H1 (cell line): Measurements from ENCODE around the gene TMEM63A. TPM values are rescaled to one million over a fixed set of nuclear protein-coding genes. Genes with fewer than 3 reads are reported as not detected.
A peak's percentile ranks its signal among the peaks of the same experiment; 100 is the strongest.

Experiments
- CTCF ChIA-PET: fragments of 300-600 bp; sonication (Branson Sonifier 250); formaldehyde crosslinking; loops from one replicate; lab custom pipeline; 2021; ENCODE audit not compliant: partially characterized antibody; lab: Charles Lee
- POLR2A ChIA-PET: fragments of 300-600 bp; sonication (Branson Sonifier 250); formaldehyde crosslinking; loops from one replicate; lab custom pipeline; 2021; ENCODE audit warnings: inconsistent platforms; ENCODE audit not compliant: partially characterized antibody; lab: Charles Lee
- DNase-seq, 2 experiments: peaks; one replicate each; pipeline versions ENCODE4 v3.0.0 to v3.0.0-alpha.2; 2010 to 2022; ENCODE audit warnings: low spot score in 2 of 2, low read depth in 1 of 2, mixed read lengths in 1 of 2
- FAIRE-seq: peaks from 2 replicates; lab custom pipeline; 2011; peaks lifted over from hg19 to GRCh38; lab: Jason Lieb, UNC
- H2AFZ ChIP-seq: 2 replicates; pipeline ENCODE4 v1.8.1; 2012; ENCODE audit warnings: low read length, inconsistent platforms
- H2AK5ac ChIP-seq: 2 replicates; pipeline ENCODE4 v1.6.1; 2013; ENCODE audit warnings: low read depth, low read length
- H2BK120ac ChIP-seq: replicated peaks from 2 replicates; pipeline ENCODE3; 2013; ENCODE audit warnings: low read depth, low read length, inconsistent platforms
- H2BK12ac ChIP-seq: 2 replicates; pipeline ENCODE4 v1.6.1; 2013; ENCODE audit warnings: low read depth, low read length
- H2BK15ac ChIP-seq: 2 replicates; pipeline ENCODE4 v1.6.1; 2013; ENCODE audit warnings: low read length
- H2BK20ac ChIP-seq: 2 replicates; pipeline ENCODE4 v1.6.1; 2013; ENCODE audit warnings: low read length
- H2BK5ac ChIP-seq: 2 replicates; pipeline ENCODE4 v1.6.1; 2013; ENCODE audit warnings: low read depth, low read length
- H3K14ac ChIP-seq: 2 replicates; pipeline ENCODE4 v1.6.1; 2013; ENCODE audit warnings: inconsistent platforms; ENCODE audit not compliant: insufficient read length
- H3K18ac ChIP-seq: 2 replicates; pipeline ENCODE4 v1.6.1; 2013; ENCODE audit warnings: low read length; ENCODE audit errors: extremely low read depth
- H3K23ac ChIP-seq: 2 replicates; pipeline ENCODE4 v1.6.1; 2013; ENCODE audit warnings: inconsistent platforms; ENCODE audit not compliant: insufficient read length
- H3K23me2 ChIP-seq: 2 replicates; pipeline ENCODE4 v1.6.1; 2013; ENCODE audit warnings: low read depth, low read length
- H3K27ac ChIP-seq: 2 replicates; pipeline ENCODE4 v1.6.1; 2011; ENCODE audit warnings: low read depth, low read length, inconsistent platforms
- H3K27me3 ChIP-seq, 4 experiments: replicated peaks in 1 of 4; 1 replicate in 1 of 4; 2 replicates in 3 of 4; pipeline versions ENCODE4 v1.6.1 to v1.8.1; 2011 to 2013; ENCODE audit warnings: low read length in 3 of 4, mild to moderate bottlenecking in 3 of 4, inconsistent platforms in 2 of 4, mixed read lengths in 2 of 4, moderate library complexity in 1 of 4; ENCODE audit not compliant: control insufficient read depth in 3 of 4, insufficient read depth in 3 of 4; ENCODE audit errors: extremely low read depth in 1 of 4
- H3K36me3 ChIP-seq, 4 experiments: 2 replicates each; pipeline versions ENCODE4 v1.6.1 to v1.8.1; 2011 to 2013; ENCODE audit warnings: mild to moderate bottlenecking in 4 of 4, low read length in 3 of 4, moderate library complexity in 2 of 4, control low read depth in 1 of 4, inconsistent platforms in 1 of 4; ENCODE audit not compliant: insufficient read depth in 4 of 4, control insufficient read depth in 2 of 4
- H3K4ac ChIP-seq: replicated peaks from 2 replicates; pipeline ENCODE3; 2013; ENCODE audit warnings: low read length, low read depth, mixed read lengths, inconsistent platforms; ENCODE audit not compliant: insufficient read length
- H3K4me1 ChIP-seq, 4 experiments: replicated peaks in 1 of 4; 1 replicate in 1 of 4; 2 replicates in 3 of 4; pipeline versions ENCODE4 v1.6.1 to v1.8.1; 2011 to 2013; ENCODE audit warnings: low read length in 3 of 4, inconsistent platforms in 2 of 4, mixed read lengths in 1 of 4; ENCODE audit not compliant: insufficient read depth in 4 of 4, control insufficient read depth in 3 of 4
- H3K4me2 ChIP-seq, 2 experiments: 2 replicates each; pipeline versions ENCODE4 v1.6.1 to v1.8.1; 2011 to 2013; ENCODE audit warnings: low read depth in 2 of 2, low read length in 2 of 2, control low read depth in 1 of 2, inconsistent platforms in 1 of 2, mild to moderate bottlenecking in 1 of 2; ENCODE audit not compliant: insufficient read depth in 1 of 2
- H3K4me3 ChIP-seq, 4 experiments: fragments of 200-600, 300-600 bp in 1 of 4; sonication (generic), shearing (Covaris generic), sonication (Bioruptor Twin) in 1 of 4; 2 replicates each; pipeline versions ENCODE4 v1.5.1 to v1.8.1; 2011 to 2016; ENCODE audit warnings: low read length in 4 of 4, low read depth in 3 of 4, control low read depth in 2 of 4, inconsistent platforms in 2 of 4, mild to moderate bottlenecking in 2 of 4, mixed read lengths in 1 of 4, moderate library complexity in 1 of 4; ENCODE audit not compliant: insufficient read depth in 2 of 4; ENCODE audit errors: extremely low read depth in 1 of 4
- H3K56ac ChIP-seq: replicated peaks from 2 replicates; pipeline ENCODE3; 2013; ENCODE audit warnings: low read depth, mild to moderate bottlenecking, mixed read lengths, low read length, inconsistent platforms; ENCODE audit not compliant: insufficient read length
- H3K79me1 ChIP-seq: 2 replicates; pipeline ENCODE4 v1.6.1; 2013; ENCODE audit warnings: low read depth, low read length, control low read depth
- H3K79me2 ChIP-seq, 2 experiments: 2 replicates each; pipeline versions ENCODE4 v1.6.1 to v1.8.1; 2012 to 2013; ENCODE audit warnings: low read length in 2 of 2, mild to moderate bottlenecking in 2 of 2, inconsistent platforms in 1 of 2; ENCODE audit not compliant: insufficient read depth in 2 of 2, control insufficient read depth in 1 of 2
- H3K9ac ChIP-seq, 4 experiments: replicated peaks in 1 of 4; 1 replicate in 1 of 4; 2 replicates in 3 of 4; pipeline versions ENCODE4 v1.6.1 to v1.8.1; 2011 to 2013; ENCODE audit warnings: low read depth in 3 of 4, low read length in 3 of 4, control low read depth in 2 of 4, mild to moderate bottlenecking in 2 of 4, moderate library complexity in 2 of 4, inconsistent platforms in 1 of 4; ENCODE audit errors: extremely low read depth in 1 of 4
- H3K9me3 ChIP-seq, 2 experiments: 2 replicates each; pipeline versions ENCODE4 v1.6.1 to v1.8.1; 2012 to 2013; ENCODE audit warnings: mild to moderate bottlenecking in 2 of 2, moderate library complexity in 2 of 2, control low read depth in 1 of 2, inconsistent platforms in 1 of 2, low read depth in 1 of 2, low read length in 1 of 2, mixed read lengths in 1 of 2; ENCODE audit not compliant: insufficient read depth in 2 of 2
- H4K20me1 ChIP-seq, 2 experiments: replicated peaks in 1 of 2; 2 replicates each; pipeline versions ENCODE3 to v1.8.1; 2011 to 2013; ENCODE audit warnings: inconsistent platforms in 2 of 2, low read length in 2 of 2, mild to moderate bottlenecking in 1 of 2; ENCODE audit not compliant: insufficient read depth in 2 of 2, control insufficient read depth in 1 of 2
- H4K5ac ChIP-seq: 2 replicates; pipeline ENCODE4 v1.6.1; 2013; ENCODE audit warnings: low read length, low read depth, mixed read lengths, inconsistent platforms; ENCODE audit not compliant: insufficient read length
- H4K8ac ChIP-seq: 2 replicates; pipeline ENCODE4 v1.8.0; 2013; ENCODE audit warnings: mild to moderate bottlenecking, moderate library complexity, low read length, inconsistent platforms; ENCODE audit not compliant: insufficient read depth; ENCODE audit errors: extremely low read depth
- H4K91ac ChIP-seq: replicated peaks from 2 replicates; pipeline ENCODE3; 2013; ENCODE audit warnings: low read length, mixed read lengths, inconsistent platforms; ENCODE audit not compliant: insufficient read length
- POLR2A ChIP-seq, 2 experiments: IDR thresholded peaks; 1 replicate in 1 of 2; 2 replicates in 1 of 2; pipeline ENCODE4 v1.6.1; 2011; ENCODE audit warnings: low read depth in 2 of 2, low read length in 2 of 2, mild to moderate bottlenecking in 2 of 2; ENCODE audit errors: control extremely low read depth in 1 of 2
- SIN3A ChIP-seq, 2 experiments: IDR thresholded peaks in 1 of 2; conservative IDR thresholded peaks in 1 of 2; 2 replicates each; pipeline ENCODE4 v1.6.1; 2011 to 2012; ENCODE audit warnings: low read length in 2 of 2, improper control_type of control experiment in 1 of 2, low read depth in 1 of 2, mild to moderate bottlenecking in 1 of 2
- WGBS, 2 experiments: shearing (Covaris generic) in 1 of 2; methylation state at CpG; one replicate each; pipeline versions ENCODE4 v1.1.6 to v1.1.7; 2013 to 2015; ENCODE audit warnings: low lambda C conversion rate in 2 of 2, mixed read lengths in 2 of 2, inconsistent platforms in 1 of 2, low coverage in 1 of 2, missing lambda C conversion rate in 1 of 2; ENCODE audit not compliant: insufficient replicate concordance in 2 of 2, insufficient coverage in 1 of 2, insufficient read length in 1 of 2; ENCODE audit errors: extremely low coverage in 1 of 2, missing lambda C conversion rate in 1 of 2; 5-methylcytosine and 5-hydroxymethylcytosine counted together
- polyA plus RNA-seq, 7 experiments: library from polyadenylated mRNA; depleted of rRNA in 3 of 7; stranded (reverse) in 5 of 7; unstranded in 2 of 7; fragments of >200 nt in 5 of 7; fragments of 200-250 nt in 2 of 7; gene quantifications; 1 replicate in 5 of 7; 2 replicates in 1 of 7; 4 replicates in 1 of 7; pipeline versions ENCODE4 v1.2.1 to v1.2.3, GENCODE V29; 2011 to 2013; ENCODE audit warnings: missing spikeins in 2 of 7, mixed read lengths in 2 of 7
- total RNA-seq: library from RNA; stranded (reverse); fragmentation: NEBNext Ultra II Directional; extraction: Animal tissue kit (Norgen Biotek cat#: 25700); gene quantifications from 2 replicates; pipeline ENCODE4 v1.2.1, GENCODE V29; 2021

TMEM63A gene
- total and polyA plus RNA-seq, 2 of the 8 experiments (the other 6 are each of a cell fraction or from before 2014, with no cell fraction given) = 26.1 to 55.4 TPM

DNA sequence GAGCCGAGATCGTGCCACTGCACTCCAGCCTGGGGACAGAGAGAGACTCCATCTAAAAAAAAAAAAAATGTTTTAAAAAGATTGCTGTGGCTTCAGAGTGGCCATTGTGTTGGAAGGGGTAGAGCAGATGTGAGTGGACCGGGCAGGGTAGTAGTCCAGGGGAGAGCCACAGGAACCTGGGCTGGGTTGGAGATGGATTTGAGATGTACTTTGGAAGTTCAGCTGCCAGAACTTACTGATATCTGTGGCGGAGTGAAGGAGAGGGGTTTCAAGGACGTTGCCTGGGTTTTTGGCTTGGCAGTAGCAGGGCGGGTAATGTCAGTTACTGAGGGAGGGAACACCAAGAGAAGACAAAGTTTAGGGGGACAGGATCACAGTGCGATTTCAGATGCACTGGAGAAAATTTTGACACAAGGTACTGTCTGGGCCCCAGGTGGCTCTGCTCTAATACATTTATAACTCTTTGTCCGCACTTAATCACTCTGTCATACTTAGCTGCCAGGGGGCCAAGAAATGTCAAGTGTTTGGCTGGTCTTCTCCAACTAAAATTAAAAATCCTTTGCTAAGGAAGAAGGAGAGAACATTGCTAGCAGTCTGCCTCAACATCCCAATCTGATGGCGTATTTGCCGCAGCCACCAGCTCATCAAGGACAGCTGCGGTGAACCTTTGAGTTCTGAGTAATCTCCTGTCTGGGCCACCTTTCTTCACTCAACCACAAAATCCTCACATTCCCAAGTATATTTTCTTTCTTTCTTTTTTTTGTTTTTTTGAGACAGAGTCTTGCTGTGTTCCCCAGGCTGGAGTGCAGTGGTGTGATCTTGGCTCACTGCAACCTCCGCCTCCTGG lies 62.6 kb downstream of the TMEM63A start:
- Histone ChIP-seq H2BK15ac (no peak overlapping the region), H3K14ac (no peak overlapping the region), H4K8ac (no peak overlapping the region), H4K5ac (no peak overlapping the region), H3K18ac (no peak overlapping the region), H2AFZ (no peak overlapping the region), H3K4me1 (peaks cover 14 to 37% (median 25%) of the 10 kb centered on the region in 4 experiments), H2BK120ac (no peak overlapping the region), H3K36me3 (no peaks in the 10 kb centered on the region; a peak in 1 of 8 replicates), H2BK12ac (0 out of 2 replicates have a peak overlapping the region, but pooled peaks have one; percentile 43), H4K20me1 (peaks cover 2% of the 10 kb centered on the region in 2 experiments), H3K4me3 (no peak overlapping the region), H2BK5ac (peak overlapping the region; percentile 47; the same call in 1 of the 2 replicates), H3K23me2 (no peaks in the 10 kb centered on the region), H4K91ac (no peak overlapping the region), H3K79me1 (peaks cover 11% of the 10 kb centered on the region), H3K9me3 (no peaks in the 10 kb centered on the region), H3K56ac (no peak overlapping the region), H3K9ac (no peak overlapping the region), H3K79me2 (peaks cover 0 to 14% of the 10 kb centered on the region in 2 experiments; a peak in 1 of 4 replicates), H3K4ac (no peak overlapping the region), H2AK5ac (no peak overlapping the region), H3K4me2 (no peak overlapping the region), H3K27me3 (no peaks in the 10 kb centered on the region), H3K23ac (no peak overlapping the region), H3K27ac (no peak overlapping the region), H2BK20ac (no peak overlapping the region)
- POLR2A ChIA-PET = interaction anchor here (0.7 to 13.3 kb wide), 4 partner anchors 10 to 38 kb away, joined by 3 to 166 read pairs (median 4); partner anchors contain the start of genes EPHX1 and SRP9
- 93% methylated on average over 12 of the region's 12 CpGs; no CpG with 5 or more reads in 1 of the 2 experiments for WGBS, 2 experiments
- TF ChIP-seq POLR2A (IDR thresholded peaks at IDR 0.05; ENCODE audit: control extremely low read depth in 1 of 2, low read depth in 2 of 2, low read length in 2 of 2) = no peak
- no peak for TF ChIP-seq SIN3A (conservative IDR thresholded peaks at IDR 0.05 in 1 of 2, IDR thresholded peaks at IDR 0.05 in 1 of 2; ENCODE audit: low read depth in 1 of 2, low read length in 2 of 2)
- CTCF ChIA-PET = interaction anchor here (0.8 to 2.0 kb wide), 4 partner anchors 8 to 339 kb away, joined by 3 to 5 read pairs (median 4); partner anchors contain the start of gene EPHX1
- DNase-seq (no peak), FAIRE-seq (no peak)
